ENCODE results near the gene PDX1. TPM values are rescaled to one million over a fixed set of nuclear protein-coding genes. Genes with fewer than 3 reads are reported as not detected.

Gene PDX1
- not detected for total RNA-seq

DNA sequence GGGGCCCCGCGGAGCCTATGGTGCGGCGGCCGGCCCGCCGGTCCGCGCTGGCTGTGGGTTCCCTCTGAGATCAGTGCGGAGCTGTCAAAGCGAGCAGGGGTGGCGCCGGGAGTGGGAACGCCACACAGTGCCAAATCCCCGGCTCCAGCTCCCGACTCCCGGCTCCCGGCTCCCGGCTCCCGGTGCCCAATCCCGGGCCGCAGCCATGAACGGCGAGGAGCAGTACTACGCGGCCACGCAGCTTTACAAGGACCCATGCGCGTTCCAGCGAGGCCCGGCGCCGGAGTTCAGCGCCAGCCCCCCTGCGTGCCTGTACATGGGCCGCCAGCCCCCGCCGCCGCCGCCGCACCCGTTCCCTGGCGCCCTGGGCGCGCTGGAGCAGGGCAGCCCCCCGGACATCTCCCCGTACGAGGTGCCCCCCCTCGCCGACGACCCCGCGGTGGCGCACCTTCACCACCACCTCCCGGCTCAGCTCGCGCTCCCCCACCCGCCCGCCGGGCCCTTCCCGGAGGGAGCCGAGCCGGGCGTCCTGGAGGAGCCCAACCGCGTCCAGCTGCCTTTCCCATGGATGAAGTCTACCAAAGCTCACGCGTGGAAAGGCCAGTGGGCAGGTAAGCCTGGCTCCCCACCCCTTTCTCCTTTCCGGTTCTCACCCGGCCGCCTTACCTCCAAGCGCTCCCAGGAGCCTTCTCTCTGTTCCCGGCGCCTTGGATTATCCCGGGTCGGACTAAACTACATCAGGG is at the start of gene PDX1:
Gene PDX1, plus strand, starts transcription at position 67 of the 743 bp plus-strand sequence. Its CDS starts 139 bp downstream, at position 206.
- ATAC-seq (ENCODE audit: low FRiP score) (no peak), DNase-seq (ENCODE audit: low spot score) (no peak)
- TF ChIP-seq, protein P1, sequence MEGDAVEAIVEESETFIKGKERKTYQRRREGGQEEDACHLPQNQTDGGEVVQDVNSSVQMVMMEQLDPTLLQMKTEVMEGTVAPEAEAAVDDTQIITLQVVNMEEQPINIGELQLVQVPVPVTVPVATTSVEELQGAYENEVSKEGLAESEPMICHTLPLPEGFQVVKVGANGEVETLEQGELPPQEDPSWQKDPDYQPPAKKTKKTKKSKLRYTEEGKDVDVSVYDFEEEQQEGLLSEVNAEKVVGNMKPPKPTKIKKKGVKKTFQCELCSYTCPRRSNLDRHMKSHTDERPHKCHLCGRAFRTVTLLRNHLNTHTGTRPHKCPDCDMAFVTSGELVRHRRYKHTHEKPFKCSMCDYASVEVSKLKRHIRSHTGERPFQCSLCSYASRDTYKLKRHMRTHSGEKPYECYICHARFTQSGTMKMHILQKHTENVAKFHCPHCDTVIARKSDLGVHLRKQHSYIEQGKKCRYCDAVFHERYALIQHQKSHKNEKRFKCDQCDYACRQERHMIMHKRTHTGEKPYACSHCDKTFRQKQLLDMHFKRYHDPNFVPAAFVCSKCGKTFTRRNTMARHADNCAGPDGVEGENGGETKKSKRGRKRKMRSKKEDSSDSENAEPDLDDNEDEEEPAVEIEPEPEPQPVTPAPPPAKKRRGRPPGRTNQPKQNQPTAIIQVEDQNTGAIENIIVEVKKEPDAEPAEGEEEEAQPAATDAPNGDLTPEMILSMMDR (IDR thresholded peaks at IDR 0.05) = no peak

DNA sequence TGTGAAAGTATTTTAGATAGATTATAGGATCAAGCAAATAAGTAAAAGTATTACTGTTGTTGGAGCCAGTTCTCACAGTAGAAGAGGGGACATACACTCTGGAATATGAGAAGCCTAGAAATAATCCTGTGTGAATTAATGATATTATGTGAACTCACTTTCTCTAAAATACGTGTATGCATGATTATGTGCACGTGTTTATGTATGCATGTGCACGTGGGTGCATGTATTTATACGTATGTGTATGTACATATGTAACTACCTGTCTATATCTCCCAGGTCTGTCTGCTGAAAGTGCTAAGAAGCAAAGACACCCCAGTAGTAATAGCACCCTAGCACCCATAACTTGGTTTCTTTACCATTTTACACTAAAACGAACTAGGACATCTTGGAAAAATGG is 41.5 kb upstream of the PDX1 start:
- no peak for ATAC-seq (ENCODE audit: low FRiP score)
- no peak for DNase-seq (ENCODE audit: low spot score)

GRCh38 chr13:27889471-27889870 is 30.3 kb upstream of the PDX1 start:
- no peak for ATAC-seq (ENCODE audit: low FRiP score)
- TF ChIP-seq, protein P1 (IDR thresholded peaks at IDR 0.05) = no peak
- DNase-seq (ENCODE audit: low spot score) = no peak

More for the DNA sequence above, 41.5 kb upstream of the PDX1 start:
- TF ChIP-seq, protein P1 (IDR thresholded peaks at IDR 0.05) = no peak

GRCh38 chr13:27896726-27897125 is 23.1 kb upstream of the PDX1 start:
- no peak for ATAC-seq (ENCODE audit: low FRiP score)
- TF ChIP-seq, protein P1 (IDR thresholded peaks at IDR 0.05) = no peak
- DNase-seq (ENCODE audit: low spot score) = no peak

DNA sequence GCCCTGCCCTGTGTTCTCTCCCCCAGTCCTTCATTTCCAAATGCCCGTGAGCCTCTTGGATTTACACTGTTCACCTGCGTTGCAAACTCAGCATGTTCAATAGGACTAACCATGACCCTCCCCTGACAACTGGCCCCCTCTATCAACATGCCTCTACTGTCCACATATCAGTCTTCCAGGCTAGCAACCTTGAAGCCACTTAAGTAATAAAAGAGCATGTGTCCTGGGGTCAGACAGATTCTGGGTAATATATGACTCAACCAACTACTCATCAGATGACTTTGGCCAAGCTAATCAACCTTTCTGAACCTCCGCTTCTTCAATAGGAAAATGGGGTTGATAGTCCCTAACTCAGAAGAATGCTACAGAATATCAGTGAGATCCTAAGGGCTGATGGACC is 15.1 kb upstream of the PDX1 start:
- TF ChIP-seq, protein P1 (IDR thresholded peaks at IDR 0.05) = no peak
- DNase-seq (ENCODE audit: low spot score) (no peak), ATAC-seq (ENCODE audit: low FRiP score) (no peak)

- ATAC-seq (ENCODE audit: low FRiP score) = no peak
- DNase-seq (ENCODE audit: low spot score) = no peak
Measured at GRCh38 chr13:27905650-27906049, 14.2 kb upstream of the PDX1 start.

More at GRCh38 chr13:27905650-27906049, 14.2 kb upstream of the PDX1 start:
- TF ChIP-seq, protein P1 (IDR thresholded peaks at IDR 0.05) = no peak
